Stimulated activated CD4-positive, alpha-beta T cell treated with anti-CD3 and anti-CD28 coated beads, Interleukin-15, amount 100 ng/mL, for 48 hours (primary cell): ENCODE measurements around the gene POLG2.
"Not testable (repeated sequence)": the region's sequence is repeated elsewhere in the genome, so short reads cannot be mapped to it uniquely, and the experiment has no call there.

Experiments used
- DNase-seq, 2 donors: peaks; one replicate each; pipeline ENCODE4 v3.0.0-alpha.2; 2020; ENCODE audit warnings: low read depth in 2 of 2

Gene POLG2

DNA sequence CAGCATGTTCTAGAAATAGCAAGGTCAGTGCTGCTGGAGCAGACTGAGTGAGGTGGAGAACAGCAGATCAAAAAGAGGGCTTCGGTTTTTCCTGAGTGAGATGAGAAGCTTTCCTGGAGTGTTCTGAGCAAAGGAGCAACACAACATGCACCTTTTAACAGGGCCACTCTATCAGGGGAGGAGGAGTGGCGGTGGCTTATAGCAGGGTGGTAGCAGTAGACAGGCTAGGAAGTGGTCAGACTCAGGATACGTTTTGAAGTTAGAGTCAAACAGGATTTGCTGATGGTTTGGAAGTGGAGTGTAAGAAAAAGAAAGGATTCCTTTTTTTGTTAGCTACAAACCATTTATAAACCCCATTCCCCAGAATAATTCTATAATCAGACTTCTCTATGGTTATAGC, 12.5 kb downstream of the POLG2 start:
- no peak for DNase-seq

DNA sequence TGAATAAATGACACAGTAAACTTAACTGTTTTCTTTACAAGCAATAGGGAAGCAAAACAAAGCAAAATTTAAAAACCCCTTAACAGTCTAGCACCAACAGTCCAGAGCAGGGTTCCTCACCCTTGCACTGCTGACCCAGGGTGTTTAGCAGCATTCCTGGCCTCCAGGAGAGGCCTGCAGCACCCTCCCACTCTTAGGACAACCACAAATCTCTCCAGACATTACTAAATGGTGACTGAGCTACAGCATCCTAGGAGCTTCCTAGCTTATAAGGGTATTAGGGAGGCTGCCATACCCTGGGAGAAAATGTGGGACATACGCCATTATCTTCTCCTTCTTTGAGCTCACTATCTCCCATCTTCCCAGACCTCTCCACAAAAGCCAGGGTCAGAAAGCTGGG, 15.9 kb downstream of the POLG2 start:
- DNase-seq = no peak

GRCh38 chr17:64477849-64478248, 19.0 kb downstream of the POLG2 start:
- no peak for DNase-seq

DNA sequence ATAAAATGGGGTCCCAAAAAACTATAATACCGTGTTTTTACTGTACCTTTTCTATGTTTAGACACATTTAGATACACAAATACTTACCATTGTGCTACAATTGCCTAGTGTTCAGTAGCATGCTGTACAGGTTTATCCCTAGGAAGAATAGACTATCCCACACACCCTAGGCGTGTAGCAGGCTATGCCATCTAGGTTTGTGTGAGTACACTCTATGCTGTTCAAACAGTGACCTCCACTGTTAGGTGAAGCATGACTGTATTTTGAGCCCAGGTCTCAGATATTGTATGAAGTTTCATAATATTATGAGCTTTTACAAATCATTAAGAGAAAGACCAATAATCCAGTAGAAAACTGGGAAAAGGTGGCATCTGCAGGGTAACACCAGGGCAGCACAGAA, 24.3 kb downstream of the POLG2 start:
- DNase-seq = no peak

DNA sequence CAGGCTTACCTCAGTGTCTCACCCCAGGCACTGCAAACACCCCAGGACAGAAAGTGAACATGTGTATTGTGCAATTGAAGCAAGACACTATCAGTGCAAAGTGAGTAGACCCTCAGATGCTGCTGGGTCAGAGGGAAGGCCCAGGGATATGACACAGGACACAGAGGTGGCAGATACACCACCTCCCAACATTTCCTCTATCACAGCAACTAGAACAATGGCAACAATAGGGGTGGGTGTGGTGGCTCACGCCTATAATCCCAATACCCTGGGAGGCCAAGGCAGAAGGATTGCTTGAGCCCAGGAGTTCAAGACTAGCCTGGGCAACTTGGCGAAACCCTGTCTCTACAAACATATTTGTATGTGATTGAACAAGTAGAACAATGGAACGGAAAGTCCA, 25.4 kb downstream of the POLG2 start:
- DNase-seq = no peak

DNA sequence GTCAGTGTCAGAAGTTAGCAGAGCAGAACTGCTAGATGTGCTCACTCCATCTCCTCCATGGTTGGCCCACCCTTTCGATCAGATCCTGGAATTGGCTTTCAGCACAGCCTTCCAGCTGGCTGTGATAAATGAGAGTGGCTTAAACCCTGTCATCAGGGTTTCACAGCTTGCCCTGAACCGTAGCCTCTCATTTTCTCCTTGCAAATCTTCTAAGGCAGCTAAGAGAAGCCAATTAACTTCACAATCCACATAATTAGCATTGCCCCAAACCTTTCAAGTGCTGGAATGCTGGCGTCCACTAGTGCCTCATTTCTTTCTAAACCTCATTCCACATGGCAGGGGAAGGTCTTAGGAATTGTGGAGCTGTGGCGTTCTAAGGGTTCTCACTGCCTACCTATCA, 26.2 kb downstream of the POLG2 start:
- DNase-seq = no peak

DNA sequence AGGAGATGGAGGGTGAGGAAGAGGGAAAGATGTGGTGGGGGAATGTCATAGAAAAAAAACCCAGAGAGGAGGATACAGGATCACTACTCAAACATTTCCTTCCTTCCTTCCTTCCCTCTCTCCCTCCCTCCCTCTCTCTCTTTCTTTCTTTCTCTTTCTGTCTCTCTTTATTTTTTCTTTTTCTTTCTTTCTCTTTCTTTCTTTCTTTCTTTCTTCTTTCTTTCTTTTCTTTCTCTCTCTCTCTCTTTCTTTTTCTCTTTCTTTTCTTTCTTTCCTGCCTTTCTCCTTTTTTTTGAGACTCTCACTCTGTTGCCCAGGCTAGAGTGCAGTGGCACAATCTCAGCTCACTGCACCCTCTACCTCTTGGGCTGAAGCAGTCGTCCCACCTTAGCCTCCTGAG, 30.0 kb downstream of the POLG2 start:
- not testable (repeated sequence) for DNase-seq

GRCh38 chr17:64466019-64466735, 30.7 kb downstream of the POLG2 start:
- no peak for DNase-seq

GRCh38 chr17:64461788-64462187, 35.1 kb downstream of the POLG2 start:
- no peak for DNase-seq

DNA sequence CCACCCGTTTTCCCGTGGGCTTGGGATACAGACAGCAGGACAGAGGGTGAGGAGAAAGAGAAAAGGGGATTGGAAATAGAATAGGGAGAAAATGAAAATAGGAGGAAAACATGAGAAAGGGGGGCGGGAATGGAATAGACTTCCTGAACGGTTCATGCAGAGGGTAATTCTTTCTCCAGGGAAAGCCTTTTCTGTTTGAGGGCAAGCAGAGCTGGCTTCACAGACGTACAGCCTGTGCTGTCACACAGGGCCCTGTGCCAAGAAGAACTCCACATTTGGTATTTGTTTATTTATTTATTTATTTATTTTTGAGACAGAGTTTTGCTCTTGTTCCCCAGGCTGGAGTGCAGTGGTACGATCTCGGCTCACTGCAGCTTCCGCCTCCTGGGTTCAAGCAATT, 35.9 kb downstream of the POLG2 start:
- DNase-seq = no peak

DNA sequence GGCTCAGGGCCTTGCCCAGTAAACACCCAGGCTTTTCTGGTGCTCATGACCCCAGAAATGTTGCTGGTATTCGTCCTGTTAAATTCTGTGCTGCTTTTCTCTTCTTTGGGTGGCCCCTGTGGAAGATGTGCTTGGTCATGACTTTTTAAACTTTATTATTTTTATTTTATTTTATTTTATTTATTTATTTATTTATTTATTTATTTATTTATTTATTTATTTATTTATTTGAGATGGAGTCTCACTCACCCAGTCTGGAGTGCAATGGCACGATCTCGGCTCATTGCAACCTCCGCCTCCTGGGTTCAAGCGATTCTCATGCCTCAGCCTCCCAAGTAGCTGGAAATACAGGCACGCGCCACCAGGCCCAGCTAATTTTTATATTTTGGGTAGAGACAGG, 37.0 kb downstream of the POLG2 start:
- not testable (repeated sequence) for DNase-seq

DNA sequence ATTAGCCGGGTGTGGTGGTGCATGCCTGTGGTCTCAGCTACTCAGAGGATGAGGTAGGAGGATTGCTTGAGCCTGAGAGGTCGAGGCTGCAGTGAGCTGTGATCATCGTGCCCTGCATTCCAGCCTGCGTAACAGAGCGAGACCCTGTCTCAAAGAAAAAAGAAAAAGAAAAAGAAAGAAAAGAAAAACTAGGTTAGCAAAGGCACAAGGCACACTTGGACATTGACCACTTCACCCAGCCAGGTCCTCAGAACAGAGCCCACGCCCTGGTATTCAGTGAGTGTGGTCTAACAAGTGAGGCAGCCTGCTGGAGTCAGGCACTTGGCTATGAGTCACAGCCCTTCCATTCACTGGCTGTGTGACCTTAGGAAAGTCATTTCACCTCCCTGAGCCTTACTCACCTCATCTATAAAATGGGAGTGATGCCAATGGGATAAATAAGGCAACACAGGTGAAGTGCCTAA, 37.5 kb downstream of the POLG2 start:
- no peak for DNase-seq

- no peak for DNase-seq
Measured at GRCh38 chr17:64458756-64459155, 38.1 kb downstream of the POLG2 start.

DNA sequence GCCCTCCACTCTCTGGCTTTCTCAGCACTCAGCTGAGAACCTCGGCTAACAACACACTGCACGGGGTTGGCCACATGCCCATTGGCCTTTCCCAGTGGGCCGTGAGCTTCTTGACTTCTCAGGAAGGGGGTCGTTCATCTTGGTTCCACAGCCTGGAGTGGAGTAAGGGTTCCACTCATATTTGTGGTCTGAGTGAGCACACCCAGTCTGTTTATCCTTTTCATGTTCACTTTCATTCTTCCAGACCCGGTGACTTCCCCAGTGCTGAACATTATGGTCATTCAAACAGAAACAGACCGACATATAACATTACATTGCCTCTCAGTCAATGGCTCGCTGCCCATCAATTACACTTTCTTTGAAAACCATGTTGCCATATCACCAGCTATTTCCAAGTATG, 39.7 kb downstream of the POLG2 start:
- DNase-seq = no peak

DNA sequence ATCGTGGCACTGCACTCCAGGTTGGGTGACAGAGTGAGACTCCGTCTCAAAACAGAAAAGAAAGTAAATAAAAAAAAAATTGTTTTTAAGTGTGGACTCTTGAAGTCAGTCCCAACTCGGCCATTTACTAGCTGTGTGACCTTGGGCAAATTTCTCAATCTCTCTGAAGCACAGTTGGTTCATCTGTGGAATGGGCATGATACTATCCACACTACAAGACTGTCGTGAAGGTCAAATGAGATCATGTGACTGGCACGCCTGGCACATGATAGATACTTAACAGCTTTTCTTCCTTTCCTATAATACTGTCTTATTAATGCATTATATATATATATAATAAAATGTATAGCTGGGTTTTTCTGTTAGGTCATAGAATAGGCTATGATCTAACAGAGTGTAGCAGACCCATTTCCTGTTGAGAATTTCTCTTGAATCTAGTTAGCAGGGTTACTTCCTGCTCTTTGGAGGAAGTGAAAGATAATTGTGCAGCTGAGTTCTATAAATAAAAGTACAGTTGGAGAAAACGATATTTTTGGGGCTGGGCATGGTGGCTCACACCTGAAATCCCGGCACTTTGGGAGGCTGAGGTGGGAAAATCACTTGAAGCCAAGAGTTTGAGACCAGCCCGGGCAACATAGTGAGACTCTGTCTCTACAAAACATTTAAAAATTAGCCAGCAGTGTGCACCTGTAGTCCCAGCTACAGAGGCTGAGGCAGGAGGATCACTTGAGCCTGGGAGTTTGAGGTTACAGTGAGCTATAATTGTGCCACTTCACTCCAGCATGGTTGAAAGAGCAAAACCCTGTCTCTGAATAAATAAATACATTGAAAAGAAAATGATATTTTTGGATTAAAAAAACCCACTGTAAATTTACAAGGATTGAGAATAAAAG, 40.6 kb downstream of the POLG2 start:
- DNase-seq = no peak

- no peak for DNase-seq
Measured at GRCh38 chr17:64449545-64449944, 47.3 kb downstream of the POLG2 start.

- DNase-seq = no peak
Measured at GRCh38 chr17:64448665-64449512, 48.0 kb downstream of the POLG2 start, which contains the start of gene MILR1. TSS of gene MILR1 (plus strand) at chr17:64449115. CDS start at chr17:64449169, 54 bp downstream.

GRCh38 chr17:64447526-64447925, 49.3 kb downstream of the POLG2 start:
- DNase-seq = no peak

GRCh38 chr17:64443086-64443760, 53.6 kb downstream of the POLG2 start:
- no peak for DNase-seq

GRCh38 chr17:64442541-64442971, 54.3 kb downstream of the POLG2 start:
- no peak for DNase-seq

- DNase-seq = no peak
Measured at GRCh38 chr17:64441772-64442540, 54.9 kb downstream of the POLG2 start.
